Activated CD8-positive, alpha-beta memory T cell treated with anti-CD3 and anti-CD28 coated beads for 36 hours (primary cell): ENCODE measurements around the gene RASL11A. TPM values are rescaled to one million over a fixed set of nuclear protein-coding genes. Genes with fewer than 3 reads are reported as not detected.
"Not testable (repeated sequence)": the region's sequence is repeated elsewhere in the genome, so short reads cannot be mapped to it uniquely, and the experiment has no call there.

Source experiments
- CTCF ChIA-PET: fragments of 350-600 bp; sonication (Branson Sonifier 250); formaldehyde crosslinking; loops from one replicate; lab custom pipeline; 2021; ENCODE audit warnings: antibody characterized with exemption; lab: Charles Lee
- POLR2A ChIA-PET: fragments of 350-600 bp; sonication (Branson Sonifier 250); formaldehyde crosslinking; loops from one replicate; lab custom pipeline; 2021; ENCODE audit warnings: antibody characterized with exemption; lab: Charles Lee
- total RNA-seq, 2 experiments: library from RNA; stranded (reverse); gene quantifications; one replicate each; pipeline ENCODE4 v1.2.3, GENCODE V29; 2021

Gene RASL11A
- total RNA-seq = 1 to 10 TPM; 2.7 to 2.8 TPM

DNA sequence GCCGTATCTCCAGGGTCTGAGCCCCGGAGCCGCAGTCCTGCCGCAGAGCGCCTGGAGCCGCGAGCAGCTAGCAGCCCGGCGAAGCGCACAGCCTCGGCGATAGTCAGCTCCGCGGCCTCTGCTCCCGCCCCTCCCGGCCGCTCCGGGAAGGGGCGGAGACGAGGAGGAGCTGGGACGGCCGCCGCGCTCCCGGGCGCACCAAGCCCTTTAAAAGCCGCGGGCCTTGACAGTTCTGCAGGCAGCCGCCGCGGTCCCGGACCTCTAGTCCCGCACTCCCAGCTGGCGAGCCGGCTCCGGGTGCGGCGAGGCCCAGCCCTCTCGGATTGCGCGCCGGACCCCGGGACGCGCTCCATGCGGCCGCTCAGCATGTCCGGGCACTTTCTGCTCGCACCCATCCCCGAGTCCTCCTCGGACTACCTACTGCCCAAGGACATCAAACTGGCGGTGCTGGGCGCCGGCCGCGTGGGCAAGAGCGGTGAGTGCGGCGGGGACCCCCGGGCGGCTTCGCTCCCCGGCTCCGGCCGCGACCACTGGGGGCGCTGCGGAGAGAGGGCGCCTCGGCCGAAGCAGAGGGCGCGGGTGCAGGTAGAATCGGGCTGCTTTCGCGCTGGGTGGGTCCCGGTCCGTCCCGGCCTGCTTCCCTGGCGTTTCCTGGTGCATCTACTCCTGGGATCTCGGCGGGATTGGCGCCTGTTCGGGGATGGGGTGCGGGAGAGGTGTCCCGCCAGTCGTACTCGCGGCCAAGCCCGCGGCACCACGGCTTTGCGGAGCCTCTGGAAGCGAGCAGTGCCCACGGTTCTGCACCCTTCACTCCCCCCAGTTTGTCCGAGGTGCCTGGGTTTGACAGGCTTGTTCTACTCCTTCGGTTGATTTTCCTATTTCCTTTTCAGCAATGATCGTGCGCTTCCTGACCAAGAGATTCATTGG is at the start of gene RASL11A:
Gene RASL11A, plus strand, starts transcription at position 237 of the 927 bp plus-strand sequence. Its CDS starts 115 bp downstream, at position 352.
- ChIA-PET POLR2A (no interaction called here), CTCF (interaction anchor here (0.5 to 1.6 kb wide), 15 partner anchors 8 to 506 kb away, joined by 3 to 6 read pairs (median 3); partner anchors contain the start of gene USP12)

DNA sequence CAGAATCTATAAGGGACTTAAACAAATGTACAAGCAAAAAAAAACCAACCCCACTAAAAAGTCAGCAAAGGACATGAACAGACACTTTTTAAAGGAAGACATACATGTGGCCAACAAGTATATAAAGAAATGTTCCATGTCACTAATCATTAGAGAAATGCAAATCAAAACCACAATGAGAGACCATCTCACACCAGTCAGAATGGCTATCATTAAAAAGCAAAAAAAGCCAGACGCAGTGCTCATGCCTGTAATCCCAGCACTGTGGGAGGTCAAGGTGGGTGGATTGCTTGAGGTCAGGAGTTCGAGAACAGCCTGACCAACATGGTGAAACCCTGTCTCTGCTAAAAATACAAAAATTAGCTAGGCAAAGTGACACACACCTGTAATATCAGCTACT is 48.5 kb upstream of the RASL11A start:
- CTCF ChIA-PET = not testable (repeated sequence)

DNA sequence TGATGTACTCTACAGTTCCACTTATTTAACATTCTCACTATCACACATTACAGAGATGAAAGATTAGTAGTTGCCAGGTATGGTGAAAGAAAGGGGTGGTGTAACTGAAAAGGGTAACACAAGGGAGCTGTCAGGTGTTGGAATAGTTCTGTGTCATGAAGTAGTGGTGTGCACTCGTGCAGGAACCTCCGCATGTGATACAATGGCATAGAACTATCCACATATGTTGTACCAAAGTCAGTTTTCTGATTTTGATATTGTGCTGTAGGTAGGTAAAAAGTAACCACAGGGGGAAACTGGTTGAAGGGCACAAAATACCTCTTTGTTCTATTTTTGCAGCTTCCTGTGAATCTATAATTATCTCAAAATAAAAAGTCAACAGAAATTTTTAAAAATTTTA is 43.6 kb upstream of the RASL11A start:
- ChIA-PET CTCF (interaction anchor here (0.9 kb wide), 1 partner anchor 102 kb away, joined by 3 read pairs; no protein-coding TSS in a partner anchor), POLR2A (no interaction called here)

More for the DNA sequence above, 48.5 kb upstream of the RASL11A start:
- POLR2A ChIA-PET = not testable (repeated sequence)

GRCh38 chr13:27228131-27228530 is 42.5 kb upstream of the RASL11A start:
- CTCF ChIA-PET = no interaction called here
- POLR2A ChIA-PET = no interaction called here

GRCh38 chr13:27229642-27230041 is 41.0 kb upstream of the RASL11A start:
- POLR2A ChIA-PET = no interaction called here
- CTCF ChIA-PET = interaction anchor here (0.7 kb wide), 1 partner anchor 98 kb away, joined by 5 read pairs; no protein-coding TSS in a partner anchor

- ChIA-PET POLR2A (no interaction called here), CTCF (no interaction called here)
These were observed 36.7 kb upstream of the RASL11A start for GRCh38 chr13:27233964-27234363.

- POLR2A ChIA-PET = no interaction called here
- CTCF ChIA-PET = no interaction called here
These were observed 34.2 kb upstream of the RASL11A start for GRCh38 chr13:27236478-27236877.

DNA sequence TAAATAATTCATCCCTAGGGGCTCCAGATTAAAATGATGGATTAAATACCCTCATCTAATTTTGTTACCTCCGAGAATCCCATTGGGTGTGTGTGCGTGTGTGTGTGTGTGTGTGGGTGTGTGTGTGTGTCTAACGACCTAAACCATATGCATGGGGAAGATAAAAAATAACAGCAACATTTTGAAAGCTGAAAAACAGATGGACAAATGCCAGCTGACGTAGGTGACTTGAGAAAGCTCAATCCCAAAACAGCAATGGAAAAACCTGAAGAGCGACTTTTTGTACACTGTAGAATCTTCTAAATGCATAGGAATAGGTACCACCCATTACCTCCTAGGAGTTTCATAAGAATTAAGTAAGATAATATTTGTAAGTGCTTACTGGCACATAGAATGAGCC is 27.9 kb upstream of the RASL11A start:
- CTCF ChIA-PET = interaction anchor here (1.0 kb wide), 1 partner anchor 711 kb away, joined by 3 read pairs; no protein-coding TSS in a partner anchor
- POLR2A ChIA-PET = no interaction called here

GRCh38 chr13:27245610-27246009 is 25.0 kb upstream of the RASL11A start:
- POLR2A ChIA-PET = no interaction called here
- CTCF ChIA-PET = no interaction called here

DNA sequence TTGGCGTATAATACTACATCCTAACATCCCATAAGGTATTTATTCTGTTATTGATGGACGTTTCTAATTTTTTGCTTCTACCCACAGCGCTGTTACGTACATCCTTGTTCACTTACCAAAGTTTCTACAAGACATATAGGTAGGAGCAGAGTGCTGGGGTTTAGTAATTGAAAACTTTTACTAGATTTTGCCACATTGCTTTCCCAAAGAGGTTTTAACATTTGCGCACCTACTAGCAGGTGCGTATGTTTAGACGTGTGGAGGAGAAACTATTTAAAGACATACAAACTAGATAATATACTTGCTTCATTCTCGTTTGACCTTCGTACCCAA is 19.8 kb upstream of the RASL11A start:
- POLR2A ChIA-PET = interaction anchor here (0.6 to 1.0 kb wide), 4 partner anchors 80 to 370 kb away, joined by 3 to 4 read pairs (median 4); partner anchors contain the start of gene LNX2
- CTCF ChIA-PET = interaction anchor here (0.7 kb wide), 1 partner anchor 119 kb away, joined by 3 read pairs; no protein-coding TSS in a partner anchor

- POLR2A ChIA-PET = interaction anchor here (0.6 to 1.0 kb wide), 4 partner anchors 81 to 369 kb away, joined by 3 to 4 read pairs (median 4); partner anchors contain the start of gene LNX2
- CTCF ChIA-PET = interaction anchor here (0.7 kb wide), 1 partner anchor 119 kb away, joined by 3 read pairs; no protein-coding TSS in a partner anchor
These were observed 19.2 kb upstream of the RASL11A start, which contains the start of gene RPL21 for GRCh38 chr13:27251166-27252091. Gene RPL21 (plus strand): TSS chr13:27251558. CDS start chr13:27253777, 2,219 bp downstream.

DNA sequence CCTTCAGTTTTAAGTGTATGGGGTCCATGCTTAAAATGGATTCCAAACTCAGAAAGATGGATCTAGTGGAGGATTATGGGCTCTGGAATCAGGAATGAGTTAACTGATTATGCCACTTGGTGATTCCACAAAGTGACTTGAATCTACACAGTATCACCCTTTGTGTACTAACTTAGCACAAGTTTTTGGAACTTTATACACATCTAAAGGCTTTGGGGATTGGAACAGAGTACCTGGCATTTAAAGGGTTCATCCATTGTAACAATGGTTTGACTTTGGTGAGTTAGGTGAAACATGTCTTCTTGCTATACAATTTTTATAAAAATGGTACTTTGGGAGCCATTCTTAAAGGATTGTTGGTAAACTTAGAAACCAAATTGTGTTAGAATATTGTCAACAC is 18.2 kb upstream of the RASL11A start:
- CTCF ChIA-PET = no interaction called here

DNA sequence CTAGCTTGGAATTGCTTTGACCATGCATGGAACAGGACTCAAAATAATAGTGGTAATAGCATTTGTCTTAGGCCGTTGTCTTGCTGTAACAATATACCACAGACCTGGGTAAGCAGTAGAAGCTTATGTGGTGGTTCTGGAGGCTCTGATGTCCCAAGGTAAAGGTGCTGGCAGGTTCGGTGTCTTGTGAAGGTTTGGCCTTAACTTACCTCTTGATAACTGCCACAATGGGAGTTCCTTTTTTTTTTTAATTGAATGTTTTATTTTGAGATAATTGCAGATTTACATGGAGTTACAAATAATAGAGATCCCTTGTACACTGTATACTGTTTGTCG is 13.4 kb upstream of the RASL11A start:
- ChIA-PET POLR2A (interaction anchor here (0.7 to 1.6 kb wide), 3 partner anchors 62 to 168 kb away, joined by 5 to 6 read pairs (median 5); partner anchors contain the start of gene GTF3A), CTCF (interaction anchor here (1.5 kb wide), 1 partner anchor 13 kb away, joined by 5 read pairs; the partner anchor contains the start of gene RASL11A)

More for the DNA sequence above, 18.2 kb upstream of the RASL11A start:
- POLR2A ChIA-PET = interaction anchor here (2.2 kb wide), 1 partner anchor 82 kb away, joined by 5 read pairs; no protein-coding TSS in a partner anchor

DNA sequence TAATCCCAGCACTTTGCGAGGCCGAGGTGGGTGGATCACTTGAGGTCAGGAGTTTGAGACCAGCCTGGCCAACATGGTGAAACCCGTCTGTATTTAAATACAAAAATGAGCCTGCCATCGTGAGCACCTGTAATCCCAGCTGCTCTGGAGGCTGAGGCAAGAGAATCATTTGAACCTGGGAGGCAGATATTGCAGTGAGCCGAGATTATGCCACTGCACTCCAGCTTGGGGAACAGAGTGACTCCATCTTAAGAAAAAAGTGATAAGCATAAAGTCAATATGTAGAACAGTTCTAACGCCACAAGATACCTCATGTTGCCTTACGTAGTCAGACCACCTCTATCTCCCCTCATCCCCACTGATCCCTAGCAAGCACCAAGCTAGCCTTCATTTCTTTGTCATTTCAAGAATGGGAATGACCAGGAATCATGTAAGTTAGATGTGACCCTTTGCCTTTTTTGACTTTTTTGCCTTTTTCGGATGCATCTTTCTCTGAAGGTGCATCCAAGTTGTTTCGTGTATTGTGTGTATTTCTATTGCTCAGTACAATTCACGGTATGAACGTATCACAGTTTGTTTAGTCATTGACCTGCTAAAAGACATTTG is 12.9 kb upstream of the RASL11A start:
- POLR2A ChIA-PET = interaction anchor here (0.7 to 1.6 kb wide), 2 partner anchors 96 to 168 kb away, joined by 5 to 6 read pairs; partner anchors contain the start of gene GTF3A
- CTCF ChIA-PET = interaction anchor here (1.5 kb wide), 1 partner anchor 13 kb away, joined by 5 read pairs; the partner anchor contains the start of gene RASL11A

GRCh38 chr13:27258637-27259386 is 11.8 kb upstream of the RASL11A start:
- POLR2A ChIA-PET = interaction anchor here (1.1 to 1.3 kb wide), 2 partner anchors 10 to 127 kb away, joined by 3 to 4 read pairs; no protein-coding TSS in a partner anchor
- CTCF ChIA-PET = no interaction called here

DNA sequence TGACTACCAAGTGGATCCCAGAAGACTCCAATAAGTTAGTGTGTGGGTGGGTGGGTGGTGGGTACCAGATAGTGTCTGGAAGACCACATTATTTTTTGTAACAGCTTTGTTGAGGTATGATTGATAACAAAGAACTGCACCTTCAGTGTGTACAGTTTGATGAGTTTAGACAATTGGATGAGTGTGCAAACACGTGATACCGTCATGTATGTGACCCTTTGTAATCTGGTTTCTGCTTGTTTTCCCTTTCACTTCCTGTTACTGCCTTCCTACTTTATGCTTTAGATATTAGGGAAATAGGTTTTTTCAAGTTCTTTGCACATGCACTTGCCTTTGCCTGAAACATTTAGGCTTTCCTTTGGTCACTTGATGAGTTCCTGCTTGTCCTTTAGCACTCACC is 10.8 kb upstream of the RASL11A start:
- CTCF ChIA-PET = interaction anchor here (0.9 kb wide), 1 partner anchor 89 kb away, joined by 4 read pairs; no protein-coding TSS in a partner anchor
- POLR2A ChIA-PET = interaction anchor here (1.1 to 1.3 kb wide), 2 partner anchors 9 to 128 kb away, joined by 3 to 4 read pairs; no protein-coding TSS in a partner anchor

- ChIA-PET POLR2A (no interaction called here), CTCF (no interaction called here)
These were observed 9.2 kb upstream of the RASL11A start for GRCh38 chr13:27261396-27261795.
